Transverse colon (tissue), 4 donors: ENCODE results near the gene KEAP1. TPM values are rescaled to one million over a fixed set of nuclear protein-coding genes. Genes with fewer than 3 reads are reported as not detected.
A peak's percentile ranks its signal among the peaks of the same experiment; 100 is the strongest.

Experiments used
- DNase-seq: peaks from one replicate; pipeline ENCODE4 v3.0.0-alpha.2; 2019
- H3K27ac ChIP-seq, 4 donors: fragments of 200-600 bp; sonication (generic); 2 replicates each; pipeline ENCODE4 v1.5.1; 2016 to 2018; ENCODE audit warnings: inconsistent platforms in 4 of 4
- H3K27me3 ChIP-seq: fragments of 200-600 bp; sonication (generic); 2 replicates; pipeline ENCODE4 v1.5.1; 2017; ENCODE audit warnings: inconsistent platforms
- H3K36me3 ChIP-seq, 4 donors: fragments of 200-600 bp; sonication (generic); 2 replicates each; pipeline ENCODE4 v1.5.1; 2017 to 2019; ENCODE audit warnings: inconsistent platforms in 4 of 4
- H3K4me1 ChIP-seq, 4 donors: fragments of 200-600 bp; sonication (generic); 2 replicates each; pipeline ENCODE4 v1.5.1; 2017 to 2020; ENCODE audit warnings: inconsistent platforms in 4 of 4
- H3K4me3 ChIP-seq, 4 donors: fragments of 200-600 bp; sonication (generic); 1 replicate in 1 of 4; 2 replicates in 3 of 4; pipeline versions ENCODE4 v1.5.1 to v1.6.1; 2017 to 2019; ENCODE audit warnings: inconsistent platforms in 4 of 4
- H3K9me3 ChIP-seq, 2 donors: fragments of 200-600 bp; sonication (generic); 2 replicates each; pipeline ENCODE4 v1.5.1; 2017 to 2019; ENCODE audit warnings: inconsistent platforms in 2 of 2
- CTCF ChIP-seq, 5 experiments: fragments of 200-600 bp in 3 of 5; fragments of 450-650 bp in 2 of 5; sonication (generic) in 3 of 5; IDR thresholded peaks; 1 replicate in 2 of 5; 2 replicates in 3 of 5; pipeline ENCODE4 v1.5.1; 2016 to 2017; ENCODE audit warnings: antibody characterized with exemption in 5 of 5, inconsistent platforms in 3 of 5, mild to moderate bottlenecking in 2 of 5, moderate library complexity in 1 of 5
- EP300 ChIP-seq: sonication (generic); formaldehyde crosslinking; IDR thresholded peaks from one replicate; pipeline ENCODE4 v1.6.1; 2017; ENCODE audit warnings: antibody characterized with exemption, low read depth
- POLR2A ChIP-seq: fragments of 450-650 bp; IDR thresholded peaks from one replicate; pipeline ENCODE4 v1.6.1; 2016; ENCODE audit warnings: antibody characterized with exemption, mild to moderate bottlenecking, moderate library complexity
- POLR2AphosphoS5 ChIP-seq, 3 donors: sonication (generic); formaldehyde crosslinking; IDR thresholded peaks; one replicate each; pipeline ENCODE4 v1.6.1; 2016; ENCODE audit warnings: antibody characterized with exemption in 3 of 3
- WGBS, 2 donors: methylation state at CpG; one replicate each; pipeline ENCODE4 v1.1.5; 2018; ENCODE audit warnings: low coverage in 1 of 2; 5-methylcytosine and 5-hydroxymethylcytosine counted together
- in situ Hi-C, 4 donors: fragments of 200-750 bp; cut with MboI; loops; one replicate each; pipeline versions ENCODE4 v1.15.0 to v1.15.1; 2017; ENCODE audit warnings: low sequenced_read_pairs in 3 of 4, low pct_ligation_motif_present in 1 of 4, low pct_unique_long_range_greater_than_20kb in 1 of 4
- intact Hi-C: fragments of 100-400 bp; cut with DNase I; formaldehyde crosslinking; loops from one replicate; pipeline ENCODE4 v1.15.1; 2023; ENCODE audit warnings: low total_unique reads
- total RNA-seq, 4 donors: library from RNA; depleted of rRNA; stranded (reverse); fragments of >200 nt; gene quantifications; one replicate each; pipeline ENCODE4 v1.1.0, GENCODE V29; 2016

Gene KEAP1
- total RNA-seq, 4 donors from 2014 or later = 54.8 to 348 (median 79.1) TPM

- Histone ChIP-seq H3K9me3 (no peaks in the 10 kb centered on the region), H3K4me1 (no peaks in the 10 kb centered on the region), H3K27me3 (no peaks in the 10 kb centered on the region), H3K36me3 (peaks cover 0 to 4% (median 0%) of the 10 kb centered on the region in 4 donors), H3K4me3 (no peak overlapping the region), H3K27ac (no peak overlapping the region)
- no peak for DNase-seq
- intact Hi-C loops = no loop called here
- in situ Hi-C loops = no loop called here
- WGBS, 2 donors = 27 to 31% methylated on average over 6 of the region's 6 CpGs
- peak; percentile 17 to 36 (median 30) for TF ChIP-seq CTCF (IDR thresholded peaks at IDR 0.05)
- no peak for TF ChIP-seq POLR2A
- TF ChIP-seq EP300 = no peak
- no peak for TF ChIP-seq POLR2AphosphoS5 (IDR thresholded peaks at IDR 0.05)
Observed at GRCh38 chr19:10471909-10472308, 31.2 kb downstream of the KEAP1 start.

- Histone ChIP-seq H3K4me3 (no peak overlapping the region), H3K4me1 (no peaks in the 10 kb centered on the region), H3K27ac (no peak overlapping the region), H3K27me3 (no peaks in the 10 kb centered on the region), H3K9me3 (no peaks in the 10 kb centered on the region), H3K36me3 (peaks cover 0 to 4% (median 0%) of the 10 kb centered on the region in 4 donors)
- no peak for DNase-seq
- WGBS, 2 donors = 82 to 91% methylated on average over 4 to 12 of the region's 12 CpGs
- intact Hi-C loops (no loop called here), in situ Hi-C loops (no loop called here)
- TF ChIP-seq POLR2AphosphoS5 (IDR thresholded peaks at IDR 0.05) (no peak), EP300 (no peak), POLR2A (no peak), CTCF (IDR thresholded peaks at IDR 0.05) (no peak)
Observed at GRCh38 chr19:10468133-10468532, 35.0 kb downstream of the KEAP1 start.

- in situ Hi-C loops = no loop called here
Observed at GRCh38 chr19:10467104-10467706, 36.0 kb downstream of the KEAP1 start.

GRCh38 chr19:10464456-10464855 is 38.7 kb downstream of the KEAP1 start:
- in situ Hi-C loops (no loop called here), intact Hi-C loops (no loop called here)
- no peak for DNase-seq
- Histone ChIP-seq H3K4me3 (no peak overlapping the region), H3K9me3 (no peaks in the 10 kb centered on the region), H3K4me1 (peaks cover 5 to 7% (median 5%) of the 10 kb centered on the region in 4 donors), H3K36me3 (peaks cover 0 to 4% (median 0%) of the 10 kb centered on the region in 4 donors), H3K27me3 (no peaks in the 10 kb centered on the region), H3K27ac (no peak overlapping the region)
- no peak for TF ChIP-seq POLR2AphosphoS5 (IDR thresholded peaks at IDR 0.05)
- no peak for TF ChIP-seq EP300
- TF ChIP-seq POLR2A = no peak
- TF ChIP-seq CTCF (IDR thresholded peaks at IDR 0.05) = no peak
- 80 to 89% methylated on average over 2 to 5 of the region's 5 CpGs for WGBS, 2 donors

More at GRCh38 chr19:10467104-10467706, 36.0 kb downstream of the KEAP1 start:
- WGBS, 2 donors = 79 to 88% methylated on average over 2 to 16 of the region's 20 CpGs
- intact Hi-C loops = no loop called here
- Histone ChIP-seq H3K27me3 (no peaks in the 10 kb centered on the region), H3K4me1 (no peaks in the 10 kb centered on the region), H3K4me3 (no peak overlapping the region), H3K36me3 (peaks cover 0 to 4% (median 0%) of the 10 kb centered on the region in 4 donors), H3K27ac (no peak overlapping the region), H3K9me3 (no peaks in the 10 kb centered on the region)
- TF ChIP-seq POLR2A = no peak
- TF ChIP-seq POLR2AphosphoS5 (IDR thresholded peaks at IDR 0.05) = no peak
- TF ChIP-seq EP300 = no peak
- no peak for TF ChIP-seq CTCF (IDR thresholded peaks at IDR 0.05)
- DNase-seq = no peak
